A673 (cell line): ENCODE results near the gene ARHGEF2. TPM values are rescaled to one million over a fixed set of nuclear protein-coding genes. Genes with fewer than 3 reads are reported as not detected.

Experiments used
- BruUV-seq: library from RNA; stranded (reverse); fragments of 400-500 nt; replicated peaks from 2 replicates; lab custom pipeline; 2021; lab: Mats Ljungman, UMichigan
- CTCF ChIA-PET: fragments of 300-600 bp; sonication (Branson Sonifier 250); formaldehyde crosslinking; loops from one replicate; lab custom pipeline; 2022; ENCODE audit warnings: antibody characterized with exemption; lab: Charles Lee
- POLR2A ChIA-PET: fragments of 300-600 bp; sonication (Branson Sonifier 250); formaldehyde crosslinking; loops from one replicate; lab custom pipeline; 2022; ENCODE audit warnings: antibody characterized with exemption; ENCODE audit not compliant: low non-redundant PET; lab: Charles Lee
- DNase-seq: peaks from one replicate; pipeline ENCODE4 v3.0.0-alpha.2; 2015; ENCODE audit warnings: low spot score
- H3K27ac ChIP-seq: fragments of 200-600 bp; sonication (generic); 2 replicates; pipeline ENCODE4 v1.5.1; 2016; ENCODE audit warnings: mixed run types, low read depth, mild to moderate bottlenecking, mixed read lengths, antibody characterized with exemption, low read length; ENCODE audit not compliant: poor library complexity, severe bottlenecking
- H3K27me3 ChIP-seq: fragments of 200-600 bp; sonication (generic); replicated peaks from 2 replicates; pipeline ENCODE4 v1.6.1; 2017; ENCODE audit warnings: mixed run types, low read depth, mild to moderate bottlenecking, mixed read lengths, antibody characterized with exemption, low read length; ENCODE audit not compliant: insufficient read depth, poor library complexity
- H3K36me3 ChIP-seq: fragments of 200-600 bp; sonication (generic); 2 replicates; pipeline ENCODE4 v1.6.1; 2016; ENCODE audit warnings: mixed run types, mild to moderate bottlenecking, mixed read lengths, antibody characterized with exemption, low read length; ENCODE audit not compliant: insufficient read depth, poor library complexity, severe bottlenecking
- H3K4me1 ChIP-seq: fragments of 200-600 bp; sonication (generic); 2 replicates; pipeline ENCODE4 v1.6.1; 2017; ENCODE audit warnings: mixed run types, mild to moderate bottlenecking, mixed read lengths, antibody characterized with exemption, low read length; ENCODE audit not compliant: insufficient read depth, poor library complexity, severe bottlenecking
- H3K4me3 ChIP-seq: fragments of 200-600 bp; sonication (generic); 2 replicates; pipeline ENCODE4 v1.5.1; 2016; ENCODE audit warnings: low read depth, mixed run types, mild to moderate bottlenecking, mixed read lengths, low read length; ENCODE audit not compliant: poor library complexity, severe bottlenecking
- H3K9me3 ChIP-seq: fragments of 200-600 bp; sonication (generic); 2 replicates; pipeline ENCODE4 v1.6.1; 2016; ENCODE audit warnings: mixed run types, low read depth, mild to moderate bottlenecking, mixed read lengths, antibody characterized with exemption, low read length; ENCODE audit not compliant: poor library complexity, severe bottlenecking
- CTCF ChIP-seq: fragments of 300-800, 200-600 bp; sonication (generic); conservative IDR thresholded peaks from 2 replicates; pipeline ENCODE4 v1.5.1; 2017; ENCODE audit warnings: low read depth, mild to moderate bottlenecking, antibody characterized with exemption, low read length, moderate library complexity, mixed read lengths
- EZH2 ChIP-seq: fragments of 200-600 bp; sonication (generic); IDR thresholded peaks from 2 replicates; pipeline ENCODE4 v1.6.1; 2017; ENCODE audit warnings: borderline replicate concordance, low read depth, mild to moderate bottlenecking, mixed read lengths, antibody characterized with exemption, low read length; ENCODE audit not compliant: poor library complexity, severe bottlenecking
- intact Hi-C: fragments of 100-400 bp; cut with micrococcal nuclease; formaldehyde crosslinking; loops from one replicate; pipeline ENCODE4 v1.10.0; 2022; ENCODE audit not compliant: unreplicated experiment
- total RNA-seq: library from RNA; stranded (reverse); gene quantifications from 2 replicates; pipeline ENCODE4 v1.2.3, GENCODE V29; 2021

The ARHGEF2 gene
- total RNA-seq, 1 experiment from 2014 or later: 148 TPM

GRCh38 chr1:156004843-156005584 is 26.7 kb upstream of the ARHGEF2 start:
- BruUV-seq: no TSS peak
- intact Hi-C loops: no loop called here
- Histone ChIP-seq H3K4me1 (no peaks in the 10 kb centered on the region), H3K36me3 (peaks cover 14% of the 10 kb centered on the region), H3K4me3 (no peak overlapping the region), H3K27ac (no peak overlapping the region), H3K27me3 (no peaks in the 10 kb centered on the region), H3K9me3 (no peaks in the 10 kb centered on the region)
- CTCF ChIA-PET: no interaction called here
- no peak for DNase-seq
- POLR2A ChIA-PET: interaction anchor here (0.6 kb wide), 1 partner anchor 66 kb away, joined by 20 read pairs; no protein-coding TSS in a partner anchor
- TF ChIP-seq CTCF (no peak), EZH2 (no peak)

GRCh38 chr1:156003923-156004188 is 25.5 kb upstream of the ARHGEF2 start:
- DNase-seq: no peak
- Histone ChIP-seq H3K4me1 (no peaks in the 10 kb centered on the region), H3K9me3 (no peaks in the 10 kb centered on the region), H3K36me3 (peaks cover 3% of the 10 kb centered on the region), H3K27me3 (no peaks in the 10 kb centered on the region), H3K27ac (no peak overlapping the region), H3K4me3 (no peak overlapping the region)
- ChIA-PET CTCF (no interaction called here), POLR2A (no interaction called here)
- TF ChIP-seq EZH2 (no peak), CTCF (no peak)
- intact Hi-C loops: no loop called here
- no TSS peak for BruUV-seq

GRCh38 chr1:156002188-156002911 is 24.0 kb upstream of the ARHGEF2 start:
- POLR2A ChIA-PET: no interaction called here

More at GRCh38 chr1:156002188-156002911, 24.0 kb upstream of the ARHGEF2 start:
- H3K27me3 ChIP-seq: no peaks in the 10 kb centered on the region
- CTCF ChIA-PET: no interaction called here
- no peaks in the 10 kb centered on the region for H3K4me1 ChIP-seq
- no TSS peak for BruUV-seq
- TF ChIP-seq CTCF: no peak
- TF ChIP-seq EZH2: no peak
- DNase-seq: no peak
- intact Hi-C loops: no loop called here
- H3K9me3 ChIP-seq: no peaks in the 10 kb centered on the region
- H3K27ac ChIP-seq: no peak overlapping the region
- no peaks in the 10 kb centered on the region for H3K36me3 ChIP-seq
- H3K4me3 ChIP-seq: no peak overlapping the region
